ENCODE results near the gene HOXC13. TPM values are rescaled to one million over a fixed set of nuclear protein-coding genes. Genes with fewer than 3 reads are reported as not detected.

HOXC13 gene
- total RNA-seq, 1 donor: not detected

- peak overlapping the region; percentile 66 for H3K4me3 ChIP-seq (ENCODE audit: low read depth, low read length)
- TF ChIP-seq CTCF (IDR thresholded peaks at IDR 0.05; ENCODE audit: insufficient read depth, low read depth, low read length): no peak
- DNase-seq (ENCODE audit: low read depth): no peak
Measured at GRCh38 chr12:53966085-53966384, 27.4 kb downstream of the HOXC13 start.

- no peak for DNase-seq (ENCODE audit: low read depth)
- H3K4me3 ChIP-seq (ENCODE audit: low read depth, low read length): peak overlapping the region; percentile 66
- no peak for TF ChIP-seq CTCF (IDR thresholded peaks at IDR 0.05; ENCODE audit: insufficient read depth, low read depth, low read length)
Measured at GRCh38 chr12:53966385-53967133, 27.9 kb downstream of the HOXC13 start.

GRCh38 chr12:53967421-53967925 is 28.8 kb downstream of the HOXC13 start:
- DNase-seq (ENCODE audit: low read depth): no peak
- peak overlapping the region; percentile 66 for H3K4me3 ChIP-seq (ENCODE audit: low read depth, low read length)
- TF ChIP-seq CTCF (IDR thresholded peaks at IDR 0.05; ENCODE audit: insufficient read depth, low read depth, low read length): no peak

GRCh38 chr12:53968214-53969127 is 29.8 kb downstream of the HOXC13 start:
- H3K4me3 ChIP-seq (ENCODE audit: low read depth, low read length): peak overlapping the region; percentile 66
- no peak for TF ChIP-seq CTCF (IDR thresholded peaks at IDR 0.05; ENCODE audit: insufficient read depth, low read depth, low read length)
- no peak for DNase-seq (ENCODE audit: low read depth)

- H3K4me3 ChIP-seq (ENCODE audit: low read depth, low read length): no peak overlapping the region
- no peak for DNase-seq (ENCODE audit: low read depth)
- TF ChIP-seq CTCF (IDR thresholded peaks at IDR 0.05; ENCODE audit: insufficient read depth, low read depth, low read length): no peak
Measured at GRCh38 chr12:53969588-53970259, 31.1 kb downstream of the HOXC13 start.

GRCh38 chr12:53970451-53970850 is 31.8 kb downstream of the HOXC13 start:
- no peak overlapping the region for H3K4me3 ChIP-seq (ENCODE audit: low read depth, low read length)
- TF ChIP-seq CTCF (IDR thresholded peaks at IDR 0.05; ENCODE audit: insufficient read depth, low read depth, low read length): no peak
- DNase-seq (ENCODE audit: low read depth): no peak
